ENCODE measurements around the gene ZNF341.

DNA sequence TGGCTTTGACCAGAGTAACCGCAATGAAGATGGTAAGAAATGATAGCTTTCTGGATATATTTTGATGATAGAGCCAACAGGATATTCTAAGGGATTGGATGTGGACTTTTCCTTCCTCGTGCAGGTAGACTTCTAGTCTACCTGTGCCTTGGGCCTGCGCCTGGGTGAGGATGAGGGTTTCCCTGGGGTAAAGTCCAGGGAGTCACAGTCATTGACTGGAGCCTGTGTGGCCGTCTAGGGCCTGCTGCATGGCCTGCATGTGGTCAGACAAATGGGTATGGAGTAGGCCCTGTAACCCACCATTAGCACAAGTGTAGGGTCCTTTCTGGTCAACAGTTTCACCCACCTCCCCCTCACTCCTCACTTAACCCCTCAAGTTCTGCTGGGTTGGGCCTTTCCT lies 66.6 kb downstream of the ZNF341 start:
- TF ChIP-seq POLR2A (IDR thresholded peaks at IDR 0.05) (no peak), POLR2AphosphoS5 (IDR thresholded peaks at IDR 0.05) (no peak)
- TF ChIP-seq, protein P1, sequence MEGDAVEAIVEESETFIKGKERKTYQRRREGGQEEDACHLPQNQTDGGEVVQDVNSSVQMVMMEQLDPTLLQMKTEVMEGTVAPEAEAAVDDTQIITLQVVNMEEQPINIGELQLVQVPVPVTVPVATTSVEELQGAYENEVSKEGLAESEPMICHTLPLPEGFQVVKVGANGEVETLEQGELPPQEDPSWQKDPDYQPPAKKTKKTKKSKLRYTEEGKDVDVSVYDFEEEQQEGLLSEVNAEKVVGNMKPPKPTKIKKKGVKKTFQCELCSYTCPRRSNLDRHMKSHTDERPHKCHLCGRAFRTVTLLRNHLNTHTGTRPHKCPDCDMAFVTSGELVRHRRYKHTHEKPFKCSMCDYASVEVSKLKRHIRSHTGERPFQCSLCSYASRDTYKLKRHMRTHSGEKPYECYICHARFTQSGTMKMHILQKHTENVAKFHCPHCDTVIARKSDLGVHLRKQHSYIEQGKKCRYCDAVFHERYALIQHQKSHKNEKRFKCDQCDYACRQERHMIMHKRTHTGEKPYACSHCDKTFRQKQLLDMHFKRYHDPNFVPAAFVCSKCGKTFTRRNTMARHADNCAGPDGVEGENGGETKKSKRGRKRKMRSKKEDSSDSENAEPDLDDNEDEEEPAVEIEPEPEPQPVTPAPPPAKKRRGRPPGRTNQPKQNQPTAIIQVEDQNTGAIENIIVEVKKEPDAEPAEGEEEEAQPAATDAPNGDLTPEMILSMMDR (IDR thresholded peaks at IDR 0.05) = no peak
